Measurements from ENCODE around the gene POC1A. TPM values are rescaled to one million over a fixed set of nuclear protein-coding genes. Genes with fewer than 3 reads are reported as not detected.
A peak's percentile ranks its signal among the peaks of the same experiment; 100 is the strongest.

The POC1A gene
- total RNA-seq, 2 experiments from 2014 or later, result 31.7 to 32.3 TPM

DNA sequence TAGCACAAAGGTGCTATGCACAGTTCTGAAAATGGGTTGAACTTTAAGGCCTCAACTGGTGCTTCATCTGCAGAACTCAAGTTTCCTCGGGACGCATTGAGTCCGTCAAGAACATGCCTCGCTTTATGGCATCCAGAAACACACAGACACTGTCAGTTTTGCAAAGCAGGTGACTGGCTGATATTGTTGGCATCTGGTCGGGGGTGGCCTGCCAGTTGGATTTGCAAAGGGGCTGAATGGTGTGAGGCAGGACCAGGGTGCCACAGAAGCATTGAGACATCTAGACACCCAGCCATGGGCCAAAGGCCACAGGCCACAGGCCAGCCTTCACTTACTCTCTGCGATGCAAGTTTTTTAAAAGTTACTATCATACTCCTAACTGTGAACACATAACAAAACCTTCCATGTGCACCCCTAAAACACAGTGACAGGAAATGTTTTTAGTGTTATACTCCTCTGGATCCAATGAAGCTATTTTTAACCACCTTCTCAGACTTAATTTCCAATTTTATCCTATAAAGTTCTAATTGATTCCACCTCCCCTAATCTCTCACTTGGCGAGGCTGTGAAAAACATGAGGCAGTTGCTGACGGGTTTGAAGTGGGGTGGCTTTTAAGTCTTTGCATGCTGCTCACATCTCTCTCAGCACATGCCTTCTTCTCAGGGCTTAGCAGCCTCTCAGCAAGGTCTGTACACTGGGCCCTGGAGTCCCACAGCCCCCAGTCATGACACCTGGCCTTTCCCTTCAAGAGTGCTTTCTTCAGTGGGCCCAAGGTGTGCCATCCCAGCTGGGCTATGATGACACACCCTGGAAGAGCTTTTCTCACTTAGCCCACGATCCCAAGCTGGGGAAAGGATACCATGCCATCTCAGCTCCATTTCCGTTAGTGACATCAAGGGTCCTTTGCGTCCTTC lies 59.4 kb downstream of the POC1A start:
- H3K4me1 Mint-ChIP-seq (ENCODE audit: low read depth), result peaks cover under 1% of the 10 kb centered on the region
- no peak overlapping the region for H3K4me3 Mint-ChIP-seq
- POLR2A ChIA-PET, result no interaction called here
- H3K27me3 Mint-ChIP-seq (ENCODE audit: low read depth), result no peaks in the 10 kb centered on the region
- no peaks in the 10 kb centered on the region for H3K9me3 Mint-ChIP-seq (ENCODE audit: insufficient read depth)
- H3K36me3 Mint-ChIP-seq (ENCODE audit: low read depth), result peaks cover 10% of the 10 kb centered on the region
- no peak for DNase-seq
- CTCF ChIA-PET, result interaction anchor here (1.8 kb wide), 1 partner anchor 38 kb away, joined by 6 read pairs; no protein-coding TSS in a partner anchor
- H3K27ac Mint-ChIP-seq, result no peak overlapping the region
- ATAC-seq, result no peak

DNA sequence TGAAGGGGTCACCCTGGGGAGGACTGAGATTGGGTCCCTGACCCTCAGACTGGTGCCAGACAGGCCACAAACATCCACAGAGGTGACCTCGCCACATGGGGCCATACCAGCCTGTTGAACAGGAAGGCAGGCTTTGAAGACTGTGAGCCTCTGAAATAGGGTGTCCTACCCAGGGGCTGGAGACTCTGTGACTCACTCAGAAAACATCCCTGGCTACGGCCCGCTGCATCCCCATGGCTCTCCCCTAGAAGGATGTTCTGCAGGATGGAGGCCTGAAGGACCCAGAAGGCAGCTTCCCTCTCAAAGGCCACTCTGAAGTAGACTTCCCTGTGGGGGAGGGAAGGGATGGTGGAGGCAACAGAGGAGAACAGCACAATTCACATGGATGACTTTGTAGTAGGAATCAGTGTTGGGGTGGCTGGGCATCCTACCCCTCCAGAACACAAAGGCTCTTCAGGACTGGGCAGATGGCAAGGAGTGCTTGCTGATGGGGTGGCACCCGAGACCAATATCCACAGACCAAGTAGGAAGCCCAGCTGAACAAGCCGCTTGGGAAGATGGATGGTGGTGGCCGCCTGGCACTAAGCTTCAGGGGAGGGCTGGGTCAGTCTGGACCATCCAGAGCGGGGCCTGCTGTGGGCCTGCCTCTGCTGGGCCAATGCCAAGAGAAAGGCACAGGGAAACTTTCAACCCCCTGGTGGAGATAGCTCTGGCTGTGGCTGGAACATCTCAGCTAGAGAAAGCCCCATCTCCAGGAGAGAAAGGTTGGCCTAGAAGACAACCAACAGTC lies 60.3 kb downstream of the POC1A start:
- Mint-ChIP-seq H3K4me3 (no peak overlapping the region), H3K4me1 (ENCODE audit: low read depth) (peaks cover 2% of the 10 kb centered on the region), H3K36me3 (ENCODE audit: low read depth) (peaks cover 8% of the 10 kb centered on the region), H3K9me3 (ENCODE audit: insufficient read depth) (no peaks in the 10 kb centered on the region), H3K27ac (no peak overlapping the region), H3K27me3 (ENCODE audit: low read depth) (no peaks in the 10 kb centered on the region)
- ChIA-PET POLR2A (no interaction called here), CTCF (interaction anchor here (1.8 kb wide), 1 partner anchor 37 kb away, joined by 6 read pairs; no protein-coding TSS in a partner anchor)
- no peak for DNase-seq
- no peak for ATAC-seq

DNA sequence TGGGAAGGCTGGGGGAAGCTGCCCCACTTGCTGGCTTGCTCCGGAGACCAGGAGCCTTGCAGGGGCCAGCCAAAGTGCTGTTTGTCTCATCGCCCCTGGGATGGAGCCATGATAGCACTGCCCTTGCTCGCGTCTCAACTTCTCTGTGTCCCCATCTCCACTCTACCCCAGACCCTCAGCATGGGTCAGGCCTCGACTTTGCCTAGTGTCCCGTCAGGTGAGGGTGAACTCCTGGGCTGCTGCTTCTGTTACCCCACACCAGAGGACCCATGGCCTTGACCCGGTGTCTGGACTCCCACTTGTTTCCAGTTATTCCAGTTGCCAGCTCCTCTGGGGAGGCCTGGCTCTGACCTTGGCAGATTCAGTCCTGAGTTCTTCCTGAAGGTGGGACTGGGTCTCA lies 61.3 kb downstream of the POC1A start:
- Mint-ChIP-seq H3K4me3 (no peak overlapping the region), H3K27me3 (ENCODE audit: low read depth) (no peaks in the 10 kb centered on the region), H3K9me3 (ENCODE audit: insufficient read depth) (no peaks in the 10 kb centered on the region), H3K4me1 (ENCODE audit: low read depth) (peaks cover 11% of the 10 kb centered on the region), H3K36me3 (ENCODE audit: low read depth) (peaks cover 9% of the 10 kb centered on the region), H3K27ac (no peak overlapping the region)
- DNase-seq, result no peak
- POLR2A ChIA-PET, result no interaction called here
- CTCF ChIA-PET, result no interaction called here
- ATAC-seq, result no peak

DNA sequence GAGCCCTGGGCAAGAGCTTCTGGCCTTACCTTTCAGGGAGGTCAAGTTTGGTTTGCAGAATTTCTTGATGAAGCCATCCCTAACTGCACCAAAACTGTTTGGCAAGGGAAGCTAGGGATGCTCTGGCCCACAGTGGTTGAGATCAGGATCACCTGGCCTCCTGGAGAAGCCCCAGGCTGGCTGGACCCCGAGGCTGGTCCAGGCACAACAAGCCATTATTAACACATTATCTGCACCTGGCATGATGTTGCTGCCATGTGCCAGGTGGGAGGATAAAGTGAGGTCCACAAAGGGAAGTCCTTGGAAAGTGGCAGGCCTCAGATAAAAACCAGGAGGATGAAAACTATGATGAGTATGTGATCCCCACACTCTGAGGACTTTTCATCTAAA lies 62.0 kb downstream of the POC1A start:
- Mint-ChIP-seq H3K27me3 (ENCODE audit: low read depth) (no peaks in the 10 kb centered on the region), H3K27ac (no peak overlapping the region), H3K9me3 (ENCODE audit: insufficient read depth) (no peaks in the 10 kb centered on the region), H3K36me3 (ENCODE audit: low read depth) (peaks cover 15% of the 10 kb centered on the region), H3K4me1 (ENCODE audit: low read depth) (peaks cover 17% of the 10 kb centered on the region), H3K4me3 (no peak overlapping the region)
- DNase-seq (no peak), ATAC-seq (no peak)
- ChIA-PET CTCF (interaction anchor here (0.9 kb wide), 1 partner anchor 91 kb away, joined by 3 read pairs; no protein-coding TSS in a partner anchor), POLR2A (no interaction called here)

- ChIA-PET POLR2A (no interaction called here), CTCF (interaction anchor here (0.9 kb wide), 1 partner anchor 91 kb away, joined by 3 read pairs; no protein-coding TSS in a partner anchor)
- ATAC-seq, result no peak
- no peaks in the 10 kb centered on the region for H3K9me3 Mint-ChIP-seq (ENCODE audit: insufficient read depth)
- no peak overlapping the region for H3K27ac Mint-ChIP-seq
- H3K4me1 Mint-ChIP-seq (ENCODE audit: low read depth), result peaks cover 22% of the 10 kb centered on the region
- H3K27me3 Mint-ChIP-seq (ENCODE audit: low read depth), result no peaks in the 10 kb centered on the region
- peaks cover 17% of the 10 kb centered on the region for H3K36me3 Mint-ChIP-seq (ENCODE audit: low read depth)
- no peak overlapping the region for H3K4me3 Mint-ChIP-seq
- DNase-seq, result no peak
Observed at GRCh38 chr3:52091586-52092270, 62.5 kb downstream of the POC1A start.

DNA sequence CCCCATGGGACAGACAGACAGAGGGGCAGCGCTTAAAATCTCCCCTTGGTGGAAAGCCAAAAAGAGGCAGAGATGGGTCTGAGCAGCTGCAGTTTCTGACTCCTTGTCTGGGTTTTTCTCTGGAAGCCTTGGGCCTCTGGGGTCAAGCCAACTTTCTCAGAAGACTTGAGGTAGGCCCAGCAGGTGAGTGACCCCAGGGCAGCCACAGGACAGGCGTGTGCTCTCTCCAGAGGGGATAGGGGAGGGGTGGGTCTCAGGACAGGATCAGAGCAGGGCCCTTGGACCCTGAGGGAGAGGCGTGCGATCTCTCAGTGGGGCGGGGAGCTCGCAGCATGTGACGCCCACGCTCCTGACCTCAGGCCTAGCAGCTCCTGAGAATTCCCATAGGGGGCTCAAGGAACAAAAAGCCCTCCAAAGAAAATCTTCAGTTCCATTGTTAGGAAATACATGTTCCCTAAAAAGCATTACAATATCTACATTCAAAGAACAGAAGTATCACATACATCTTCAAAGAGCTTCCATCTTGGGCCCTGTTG lies 63.2 kb downstream of the POC1A start:
- ATAC-seq, result no peak
- no peak overlapping the region for H3K27ac Mint-ChIP-seq
- DNase-seq, result no peak
- CTCF ChIA-PET, result no interaction called here
- peaks cover 30% of the 10 kb centered on the region for H3K4me1 Mint-ChIP-seq (ENCODE audit: low read depth)
- H3K9me3 Mint-ChIP-seq (ENCODE audit: insufficient read depth), result no peaks in the 10 kb centered on the region
- no peaks in the 10 kb centered on the region for H3K27me3 Mint-ChIP-seq (ENCODE audit: low read depth)
- POLR2A ChIA-PET, result no interaction called here
- H3K4me3 Mint-ChIP-seq, result no peak overlapping the region
- H3K36me3 Mint-ChIP-seq (ENCODE audit: low read depth), result peaks cover 20% of the 10 kb centered on the region

DNA sequence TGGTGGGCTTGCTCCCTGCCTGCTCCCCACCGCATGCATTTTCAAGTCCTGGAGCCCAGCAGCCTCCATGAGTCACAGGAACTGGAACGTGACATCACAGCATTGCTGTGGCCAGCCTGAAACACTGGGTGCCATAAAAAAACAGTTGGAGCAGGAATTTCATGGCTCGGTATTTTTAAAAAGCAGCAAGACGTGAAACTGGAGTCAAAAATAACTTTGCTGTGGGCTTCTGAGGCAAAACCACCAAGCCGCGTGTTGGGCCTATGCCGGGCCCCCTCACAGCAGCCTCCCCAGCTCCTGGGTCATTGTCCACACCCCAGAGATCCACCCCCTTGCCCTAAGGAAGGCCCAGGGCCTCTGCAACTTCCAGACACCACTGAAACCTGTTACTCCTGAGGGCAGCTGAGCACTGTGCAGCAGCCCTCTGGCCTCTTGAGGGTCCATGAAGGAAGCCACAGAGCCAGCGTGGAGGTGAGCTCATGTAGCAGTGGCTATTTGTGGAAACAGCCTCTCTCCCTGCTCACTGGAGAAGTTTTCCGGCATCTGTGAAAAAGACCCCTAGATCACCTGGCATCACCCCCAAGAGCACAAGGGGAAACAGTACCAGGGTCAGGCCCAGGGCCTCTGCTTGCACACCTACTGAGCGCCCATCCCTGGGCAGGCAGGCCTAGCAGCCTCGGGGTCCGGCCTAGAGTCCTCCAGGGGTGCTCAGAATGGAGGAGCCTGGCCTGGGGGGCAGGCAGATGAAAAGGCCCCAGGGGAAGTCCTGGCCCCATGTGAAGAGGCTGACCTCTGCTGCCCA lies 63.9 kb downstream of the POC1A start:
- CTCF ChIA-PET, result no interaction called here
- H3K4me3 Mint-ChIP-seq, result no peak overlapping the region
- peaks cover 36% of the 10 kb centered on the region for H3K4me1 Mint-ChIP-seq (ENCODE audit: low read depth)
- no peak overlapping the region for H3K27ac Mint-ChIP-seq
- no peak for ATAC-seq
- peaks cover 18% of the 10 kb centered on the region for H3K36me3 Mint-ChIP-seq (ENCODE audit: low read depth)
- no peaks in the 10 kb centered on the region for H3K27me3 Mint-ChIP-seq (ENCODE audit: low read depth)
- no peak for DNase-seq
- no peaks in the 10 kb centered on the region for H3K9me3 Mint-ChIP-seq (ENCODE audit: insufficient read depth)
- POLR2A ChIA-PET, result no interaction called here

DNA sequence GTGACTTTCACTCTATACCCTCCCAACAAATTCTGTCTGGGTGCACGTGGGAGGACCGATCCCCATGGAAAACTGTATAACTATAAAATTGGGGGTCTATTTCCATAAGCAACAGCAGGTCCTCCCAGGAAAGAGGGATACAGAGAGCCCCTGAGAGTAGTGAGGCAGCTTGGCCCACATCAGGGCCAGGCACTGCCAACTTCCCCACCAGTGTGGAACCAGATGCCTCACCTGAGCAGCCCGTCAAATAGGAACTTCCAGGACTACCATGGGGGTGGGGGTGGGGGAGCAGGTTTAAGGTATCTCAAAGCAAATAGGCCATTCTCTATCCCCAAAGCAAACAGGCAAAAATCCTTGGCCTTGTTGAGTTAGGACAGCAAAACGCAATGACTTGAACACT lies 64.5 kb downstream of the POC1A start:
- Mint-ChIP-seq H3K4me1 (ENCODE audit: low read depth) (peaks cover 43% of the 10 kb centered on the region), H3K36me3 (ENCODE audit: low read depth) (peaks cover 19% of the 10 kb centered on the region), H3K4me3 (no peak overlapping the region), H3K9me3 (ENCODE audit: insufficient read depth) (no peaks in the 10 kb centered on the region), H3K27ac (no peak overlapping the region), H3K27me3 (ENCODE audit: low read depth) (no peaks in the 10 kb centered on the region)
- ChIA-PET POLR2A (no interaction called here), CTCF (no interaction called here)
- DNase-seq (no peak), ATAC-seq (no peak)

GRCh38 chr3:52088445-52089367 lies 65.5 kb downstream of the POC1A start:
- Mint-ChIP-seq H3K4me1 (ENCODE audit: low read depth) (peaks cover 44% of the 10 kb centered on the region), H3K27me3 (ENCODE audit: low read depth) (no peaks in the 10 kb centered on the region), H3K27ac (peak overlapping the region; percentile 46), H3K36me3 (ENCODE audit: low read depth) (peaks cover 16% of the 10 kb centered on the region), H3K4me3 (no peak overlapping the region), H3K9me3 (ENCODE audit: insufficient read depth) (no peaks in the 10 kb centered on the region)
- ATAC-seq (no peak), DNase-seq (no peak)
- POLR2A ChIA-PET, result no interaction called here
- CTCF ChIA-PET, result no interaction called here

DNA sequence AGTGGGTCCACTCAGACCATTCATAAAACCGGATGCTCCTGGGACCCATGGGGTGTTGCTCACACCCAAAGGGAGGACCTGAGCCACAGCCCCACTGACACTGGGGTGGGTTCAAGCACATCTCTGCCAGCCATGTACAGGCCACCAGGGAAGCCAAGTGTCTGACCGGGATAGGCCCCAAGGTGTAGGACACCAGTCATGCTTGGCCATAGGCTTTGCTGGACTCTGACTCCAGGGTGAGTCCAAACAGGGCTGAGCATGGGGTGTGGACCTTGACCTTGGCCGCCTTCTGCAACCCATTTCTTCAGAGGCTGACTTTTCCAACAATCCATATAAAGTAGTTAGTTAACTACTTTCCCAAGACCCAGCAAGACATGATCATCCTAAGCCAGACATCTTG lies 66.5 kb downstream of the POC1A start:
- ATAC-seq (no peak), DNase-seq (no peak)
- H3K27me3 Mint-ChIP-seq (ENCODE audit: low read depth), result no peaks in the 10 kb centered on the region
- peak overlapping the region; percentile 67 for H3K27ac Mint-ChIP-seq
- no peaks in the 10 kb centered on the region for H3K9me3 Mint-ChIP-seq (ENCODE audit: insufficient read depth)
- H3K4me1 Mint-ChIP-seq (ENCODE audit: low read depth), result peaks cover 44% of the 10 kb centered on the region
- H3K4me3 Mint-ChIP-seq, result no peak overlapping the region
- peaks cover 13% of the 10 kb centered on the region for H3K36me3 Mint-ChIP-seq (ENCODE audit: low read depth)
- POLR2A ChIA-PET, result interaction anchor here (1.2 kb wide), 1 partner anchor 67 kb away, joined by 3 read pairs; the partner anchor contains the start of gene POC1A
- CTCF ChIA-PET, result interaction anchor here (1.0 to 4.5 kb wide), 3 partner anchors 34 to 86 kb away, joined by 3 to 25 read pairs (median 6); no protein-coding TSS in a partner anchor
